Body of pancreas (tissue), 4 donors: ENCODE results near the gene WFIKKN1. TPM values are rescaled to one million over a fixed set of nuclear protein-coding genes. Genes with fewer than 3 reads are reported as not detected.
A peak's percentile ranks its signal among the peaks of the same experiment; 100 is the strongest.

Experiments used
- ATAC-seq: fragments of 150-250 bp; one replicate; pipeline ENCODE4 v1.9.1; 2016
- DNase-seq, 4 donors: peaks; one replicate each; pipeline ENCODE4 v3.0.0-alpha.2; 2019
- H3K27ac ChIP-seq, 4 donors: fragments of 200-600 bp; sonication (generic); 1 replicate in 3 of 4; 2 replicates in 1 of 4; pipeline versions ENCODE4 v1.5.1 to v1.6.1; 2016 to 2019; ENCODE audit warnings: mild to moderate bottlenecking in 1 of 4, mixed read lengths in 1 of 4, moderate library complexity in 1 of 4
- H3K27me3 ChIP-seq, 2 donors: fragments of 200-600 bp; sonication (generic); one replicate each; pipeline ENCODE4 v1.6.0; 2016; ENCODE audit warnings: mild to moderate bottlenecking in 1 of 2
- H3K36me3 ChIP-seq, 2 donors: fragments of 200-600 bp; sonication (generic); replicated peaks in 1 of 2; 2 replicates each; pipeline ENCODE4 v1.5.1; 2016; ENCODE audit warnings: low read depth in 2 of 2; ENCODE audit not compliant: insufficient read depth in 1 of 2
- H3K4me1 ChIP-seq: fragments of 200-600 bp; sonication (generic); one replicate; pipeline ENCODE4 v1.6.0; 2016
- H3K4me3 ChIP-seq, 2 donors: fragments of 200-600 bp; sonication (generic); 1 replicate in 1 of 2; 2 replicates in 1 of 2; pipeline ENCODE4 v1.5.1; 2016 to 2019
- H3K9me3 ChIP-seq, 3 donors: fragments of 200-600 bp; sonication (generic); 1 replicate in 2 of 3; 2 replicates in 1 of 3; pipeline ENCODE4 v1.5.1; 2016
- POLR2A ChIP-seq, 3 donors: fragments of 450-650 bp; IDR thresholded peaks; one replicate each; pipeline ENCODE4 v1.6.1; 2016; ENCODE audit warnings: antibody characterized with exemption in 3 of 3, mild to moderate bottlenecking in 2 of 3
- WGBS, 2 donors: methylation state at CpG; one replicate each; pipeline ENCODE4 v1.1.5; 2017; 5-methylcytosine and 5-hydroxymethylcytosine counted together
- intact Hi-C: fragments of 100-400 bp; cut with DNase I; formaldehyde crosslinking; loops from one replicate; pipeline ENCODE4 v1.15.1; 2023
- total RNA-seq, 2 donors: library from RNA; depleted of rRNA; stranded (reverse); fragments of >200 nt; gene quantifications; one replicate each; pipeline ENCODE4 v1.1.0, GENCODE V29; 2016
- TF ChIP-seq, protein P1 (sequence below), 7 experiments: fragments of 450-650 bp in 4 of 7; fragments of 200-600 bp in 3 of 7; sonication (generic) in 3 of 7; IDR thresholded peaks; one replicate each; pipeline ENCODE4 v1.5.1; 2016 to 2019; ENCODE audit warnings: antibody characterized with exemption in 7 of 7

WFIKKN1 gene
- total RNA-seq, 2 donors from 2014 or later: 3.9 to 5.6 TPM

GRCh38 chr16:672851-673250, 42.1 kb downstream of the WFIKKN1 start:
- intact Hi-C loops: no loop called here
- Histone ChIP-seq H3K27ac (no peak overlapping the region), H3K4me3 (no peak overlapping the region), H3K9me3 (no peaks in the 10 kb centered on the region), H3K4me1 (peaks cover 37% of the 10 kb centered on the region), H3K36me3 (peaks cover 0 to 21% of the 10 kb centered on the region in 2 donors), H3K27me3 (no peaks in the 10 kb centered on the region)
- DNase-seq: no peak
- TF ChIP-seq POLR2A (IDR thresholded peaks at IDR 0.05): no peak
- TF ChIP-seq, protein P1, sequence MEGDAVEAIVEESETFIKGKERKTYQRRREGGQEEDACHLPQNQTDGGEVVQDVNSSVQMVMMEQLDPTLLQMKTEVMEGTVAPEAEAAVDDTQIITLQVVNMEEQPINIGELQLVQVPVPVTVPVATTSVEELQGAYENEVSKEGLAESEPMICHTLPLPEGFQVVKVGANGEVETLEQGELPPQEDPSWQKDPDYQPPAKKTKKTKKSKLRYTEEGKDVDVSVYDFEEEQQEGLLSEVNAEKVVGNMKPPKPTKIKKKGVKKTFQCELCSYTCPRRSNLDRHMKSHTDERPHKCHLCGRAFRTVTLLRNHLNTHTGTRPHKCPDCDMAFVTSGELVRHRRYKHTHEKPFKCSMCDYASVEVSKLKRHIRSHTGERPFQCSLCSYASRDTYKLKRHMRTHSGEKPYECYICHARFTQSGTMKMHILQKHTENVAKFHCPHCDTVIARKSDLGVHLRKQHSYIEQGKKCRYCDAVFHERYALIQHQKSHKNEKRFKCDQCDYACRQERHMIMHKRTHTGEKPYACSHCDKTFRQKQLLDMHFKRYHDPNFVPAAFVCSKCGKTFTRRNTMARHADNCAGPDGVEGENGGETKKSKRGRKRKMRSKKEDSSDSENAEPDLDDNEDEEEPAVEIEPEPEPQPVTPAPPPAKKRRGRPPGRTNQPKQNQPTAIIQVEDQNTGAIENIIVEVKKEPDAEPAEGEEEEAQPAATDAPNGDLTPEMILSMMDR (IDR thresholded peaks at IDR 0.05): no peak
- 92 to 100% methylated on average over 3 to 9 of the region's 21 CpGs for WGBS, 2 donors
- no peak for ATAC-seq

DNA sequence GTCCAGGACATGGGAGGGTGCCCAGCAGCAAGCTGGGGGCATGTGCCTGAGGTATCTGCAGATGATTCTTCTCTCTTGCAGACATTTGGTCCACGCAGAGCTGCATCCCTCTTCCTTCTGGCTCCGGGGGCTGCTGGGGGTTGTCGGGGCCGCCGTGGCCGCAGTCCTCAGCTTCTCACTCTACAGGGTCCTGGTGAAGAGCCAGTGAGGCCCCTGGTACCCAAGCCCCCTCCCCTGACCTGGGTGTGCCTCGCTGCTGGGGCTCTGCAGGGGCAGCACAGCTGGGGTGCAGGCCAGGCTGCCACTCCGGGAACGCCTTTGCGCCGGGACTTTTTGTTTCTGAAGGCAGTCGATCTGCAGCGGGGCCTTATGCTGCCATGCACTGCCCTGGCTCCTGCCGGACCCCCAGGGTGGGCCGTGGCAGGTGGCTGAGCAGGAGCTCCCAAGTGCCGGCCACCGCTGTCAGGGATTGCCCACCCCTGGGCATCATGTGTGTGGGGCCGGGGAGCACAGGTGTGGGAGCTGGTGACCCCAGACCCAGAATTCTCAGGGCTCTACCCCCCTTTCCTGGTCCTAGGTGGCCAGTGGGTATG, 42.7 kb downstream of the WFIKKN1 start:
- Histone ChIP-seq H3K36me3 (peaks cover 0 to 21% of the 10 kb centered on the region in 2 donors), H3K4me3 (no peak overlapping the region), H3K27ac (no peak overlapping the region), H3K27me3 (no peaks in the 10 kb centered on the region), H3K4me1 (peaks cover 36% of the 10 kb centered on the region), H3K9me3 (no peaks in the 10 kb centered on the region)
- no peak for DNase-seq
- intact Hi-C loops: no loop called here
- no peak for ATAC-seq
- TF ChIP-seq, protein P1 (IDR thresholded peaks at IDR 0.05): no peak
- no peak for TF ChIP-seq POLR2A (IDR thresholded peaks at IDR 0.05)
- WGBS, 2 donors: 95% methylated on average over 4 to 18 of the region's 18 CpGs

DNA sequence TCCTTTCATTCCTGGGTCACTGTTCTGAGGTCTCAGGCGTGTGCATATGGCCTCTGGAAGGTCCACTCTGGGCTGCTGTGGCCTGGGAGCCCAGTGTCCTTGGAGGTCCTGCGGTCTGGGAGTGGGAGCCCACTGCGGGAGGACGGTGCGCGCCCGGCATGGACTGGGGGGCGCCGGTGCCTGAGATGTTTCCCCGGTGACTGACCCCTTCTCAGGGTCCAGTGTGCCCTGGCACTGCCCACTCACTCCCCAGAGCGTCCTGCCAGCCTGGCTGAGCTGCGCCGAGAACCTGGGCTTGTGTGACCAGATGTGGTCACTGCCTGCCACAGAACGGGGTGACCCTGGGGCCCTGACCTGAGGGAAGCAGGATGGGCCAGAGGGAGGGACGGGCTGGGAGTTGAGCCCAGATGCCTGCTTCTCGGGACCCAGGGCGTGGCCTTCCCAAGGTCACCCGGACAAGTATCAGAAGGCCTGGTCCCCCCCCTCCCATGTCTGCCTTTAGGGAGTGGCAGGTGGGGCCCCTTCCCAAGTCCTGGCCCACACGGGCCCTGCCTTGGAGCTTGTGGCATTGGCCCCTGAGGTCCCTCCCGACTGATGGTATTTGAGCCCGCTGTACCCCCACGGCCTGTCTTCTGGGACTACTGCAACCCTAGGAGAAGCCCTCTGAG, 43.6 kb downstream of the WFIKKN1 start:
- no peaks in the 10 kb centered on the region for H3K9me3 ChIP-seq
- ATAC-seq: no peak
- 40 to 63% methylated on average over 3 to 22 of the region's 22 CpGs for WGBS, 2 donors
- TF ChIP-seq, protein P1 (IDR thresholded peaks at IDR 0.05): no peak
- TF ChIP-seq POLR2A (IDR thresholded peaks at IDR 0.05): no peak
- intact Hi-C loops: no loop called here
- peak overlapping the region in 1 of 4 donors; percentile 12 for H3K27ac ChIP-seq
- peaks cover 34% of the 10 kb centered on the region for H3K4me1 ChIP-seq
- DNase-seq: no peak
- no peaks in the 10 kb centered on the region for H3K27me3 ChIP-seq
- peaks cover 0 to 21% of the 10 kb centered on the region in 2 donors for H3K36me3 ChIP-seq
- no peak overlapping the region for H3K4me3 ChIP-seq

DNA sequence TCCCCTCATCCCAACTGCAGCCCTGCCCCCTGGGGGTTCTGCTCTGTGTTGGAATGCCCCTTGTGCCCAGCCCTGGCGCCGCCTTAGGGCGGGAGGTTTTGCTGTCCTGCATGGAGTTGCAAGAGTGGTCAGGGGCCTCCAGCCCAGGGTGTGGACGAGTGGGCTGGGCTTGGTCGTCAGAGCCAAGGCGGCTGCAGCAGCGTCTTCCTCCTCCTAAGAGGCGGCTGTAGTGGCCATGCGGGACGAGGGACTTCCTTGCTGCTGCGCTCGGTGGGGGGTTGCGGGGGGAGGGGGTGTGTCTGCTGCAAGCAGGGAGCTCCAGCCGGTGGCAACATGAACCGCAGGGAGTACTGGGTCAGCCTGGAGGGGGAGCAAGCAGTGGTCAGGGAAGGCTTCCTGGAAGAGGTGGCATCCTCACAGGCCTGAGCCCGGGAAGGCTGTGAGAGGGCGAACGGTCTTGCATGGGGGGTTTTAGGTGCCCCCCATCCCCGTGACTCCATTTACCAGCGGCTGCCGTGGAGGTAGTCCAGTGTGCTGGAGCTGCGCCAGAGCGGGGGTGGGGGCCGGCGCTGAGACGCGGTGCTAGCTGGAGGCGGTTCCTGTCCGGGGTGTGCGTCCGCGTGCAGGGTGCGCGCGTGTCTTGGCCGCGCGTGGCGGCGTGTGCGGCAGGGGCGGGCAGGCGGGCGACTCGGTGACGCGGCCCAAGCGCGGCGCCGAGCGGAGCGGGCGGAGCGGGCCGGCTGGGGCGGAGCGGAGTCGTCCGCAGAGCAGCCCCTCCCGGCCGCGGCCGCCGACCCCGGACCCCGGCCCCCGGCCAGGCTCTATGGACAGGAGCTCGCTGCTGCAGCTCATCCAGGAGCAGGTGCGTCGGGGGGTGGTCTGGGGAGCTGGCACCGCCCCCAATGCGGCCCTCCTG, 44.4 kb downstream of the WFIKKN1 start, which contains the start of gene RHBDL1:
Gene RHBDL1 (plus strand): TSS at position 704 of the 916 bp plus-strand sequence. CDS start 120 bp downstream, at position 824.
- intact Hi-C loops: no loop called here
- no peaks in the 10 kb centered on the region for H3K9me3 ChIP-seq
- ATAC-seq (no peak), DNase-seq (peak in 2 of 4 donors; percentile 53 to 59)
- no peak within 1 kb of the TSS for H3K27ac ChIP-seq
- H3K4me3 ChIP-seq: no peak within 1 kb of the TSS
- no peak for TF ChIP-seq POLR2A (IDR thresholded peaks at IDR 0.05)
- TF ChIP-seq, protein P1 (IDR thresholded peaks at IDR 0.05): no peak
- H3K4me1 ChIP-seq: peaks cover 31% of the 10 kb centered on the region
- peaks cover 0 to 19% of the 10 kb centered on the region in 2 donors for H3K36me3 ChIP-seq
- H3K27me3 ChIP-seq: no peaks in the 10 kb centered on the region
- WGBS, 2 donors: 0 to 7% methylated on average over 6 to 71 of the region's 73 CpGs
